DND-41 (cell line): ENCODE results near the gene KLLN.

Experiments
- EZH2 ChIP-seq: IDR thresholded peaks from 3 replicates; pipeline ENCODE4 v1.6.1; 2012; ENCODE audit warnings: borderline replicate concordance, low read depth, mild to moderate bottlenecking, moderate library complexity, low read length, inconsistent platforms; ENCODE audit not compliant: severe bottlenecking
- TF ChIP-seq, protein P1 (sequence below): IDR thresholded peaks from 2 replicates; pipeline ENCODE4 v1.5.1; 2012; ENCODE audit warnings: borderline replicate concordance, low read length, moderate library complexity, mild to moderate bottlenecking; ENCODE audit not compliant: poor library complexity, severe bottlenecking; ENCODE audit errors: extremely low read depth

DNA sequence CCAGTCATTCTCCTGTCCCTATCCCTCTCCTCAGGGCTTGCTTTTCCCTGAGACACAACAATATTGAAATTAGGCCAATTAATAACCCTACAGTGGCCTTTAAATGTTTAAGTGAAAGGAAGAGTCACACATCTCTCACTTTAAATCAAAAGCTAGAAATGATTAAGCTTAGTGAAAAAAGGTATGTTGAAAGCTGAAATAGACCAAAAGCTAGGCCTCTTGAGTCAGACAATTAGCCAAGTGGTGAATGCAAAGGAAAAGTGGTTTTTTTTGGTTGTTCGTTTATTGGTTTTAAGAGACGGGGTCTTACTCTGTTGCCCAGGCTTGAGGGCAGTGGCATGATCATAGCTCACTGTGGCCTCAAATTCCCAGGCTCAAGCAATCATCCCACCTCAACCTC, 35.7 kb downstream of the KLLN start:
- TF ChIP-seq, protein P1, sequence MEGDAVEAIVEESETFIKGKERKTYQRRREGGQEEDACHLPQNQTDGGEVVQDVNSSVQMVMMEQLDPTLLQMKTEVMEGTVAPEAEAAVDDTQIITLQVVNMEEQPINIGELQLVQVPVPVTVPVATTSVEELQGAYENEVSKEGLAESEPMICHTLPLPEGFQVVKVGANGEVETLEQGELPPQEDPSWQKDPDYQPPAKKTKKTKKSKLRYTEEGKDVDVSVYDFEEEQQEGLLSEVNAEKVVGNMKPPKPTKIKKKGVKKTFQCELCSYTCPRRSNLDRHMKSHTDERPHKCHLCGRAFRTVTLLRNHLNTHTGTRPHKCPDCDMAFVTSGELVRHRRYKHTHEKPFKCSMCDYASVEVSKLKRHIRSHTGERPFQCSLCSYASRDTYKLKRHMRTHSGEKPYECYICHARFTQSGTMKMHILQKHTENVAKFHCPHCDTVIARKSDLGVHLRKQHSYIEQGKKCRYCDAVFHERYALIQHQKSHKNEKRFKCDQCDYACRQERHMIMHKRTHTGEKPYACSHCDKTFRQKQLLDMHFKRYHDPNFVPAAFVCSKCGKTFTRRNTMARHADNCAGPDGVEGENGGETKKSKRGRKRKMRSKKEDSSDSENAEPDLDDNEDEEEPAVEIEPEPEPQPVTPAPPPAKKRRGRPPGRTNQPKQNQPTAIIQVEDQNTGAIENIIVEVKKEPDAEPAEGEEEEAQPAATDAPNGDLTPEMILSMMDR = no peak
- no peak for TF ChIP-seq EZH2
